GM21447 (cell line): ENCODE data around the gene DEXI.
A peak's percentile ranks its signal among the peaks of the same experiment; 100 is the strongest.

ENCODE experiments used
- ATAC-seq: cut with Tn5 transposase; IDR thresholded peaks from one replicate; pipeline ENCODE4 v1.9.1; 2021; ENCODE audit not compliant: unreplicated experiment

DEXI gene

GRCh38 chr16:10942352-10943063, at the start of gene DEXI:
DEXI (minus strand) TSS chr16:10942468; CDS start chr16:10942005, 463 bp downstream.
- ATAC-seq = peak; percentile 52

GRCh38 chr16:10990378-10990777, 48.1 kb upstream of the DEXI start:
- ATAC-seq = no peak

- ATAC-seq = no peak
Measured at GRCh38 chr16:10989559-10989958, 47.3 kb upstream of the DEXI start.

- ATAC-seq = no peak
Measured at GRCh38 chr16:10988879-10989278, 46.6 kb upstream of the DEXI start.

GRCh38 chr16:10988164-10988803, 46.0 kb upstream of the DEXI start:
- ATAC-seq = no peak

- no peak for ATAC-seq
Measured at GRCh38 chr16:10987361-10988163, 45.3 kb upstream of the DEXI start.

- no peak for ATAC-seq
Measured at GRCh38 chr16:10984509-10984908, 42.2 kb upstream of the DEXI start.

- peak; percentile 14 for ATAC-seq
Measured at GRCh38 chr16:10983159-10983558, 40.9 kb upstream of the DEXI start.

GRCh38 chr16:10982465-10983150, 40.3 kb upstream of the DEXI start:
- ATAC-seq = peak; percentile 57

GRCh38 chr16:10981697-10982216, 39.5 kb upstream of the DEXI start:
- ATAC-seq = peak; percentile 57

- ATAC-seq = no peak
Measured at GRCh38 chr16:10980813-10981212, 38.5 kb upstream of the DEXI start.

GRCh38 chr16:10979717-10980601, 37.7 kb upstream of the DEXI start:
- ATAC-seq = no peak

- no peak for ATAC-seq
Measured at GRCh38 chr16:10978871-10979446, 36.7 kb upstream of the DEXI start.

GRCh38 chr16:10978124-10978523, 35.9 kb upstream of the DEXI start:
- ATAC-seq = no peak

GRCh38 chr16:10976634-10977033, 34.4 kb upstream of the DEXI start:
- no peak for ATAC-seq

GRCh38 chr16:10972819-10973464, 30.7 kb upstream of the DEXI start:
- no peak for ATAC-seq

GRCh38 chr16:10972108-10972818, 30.0 kb upstream of the DEXI start:
- no peak for ATAC-seq

GRCh38 chr16:10971560-10971961, 29.3 kb upstream of the DEXI start:
- ATAC-seq = no peak

- ATAC-seq = no peak
Measured at GRCh38 chr16:10970065-10970464, 27.8 kb upstream of the DEXI start.
